ENCODE results near the gene IWS1. TPM values are rescaled to one million over a fixed set of nuclear protein-coding genes. Genes with fewer than 3 reads are reported as not detected.

The IWS1 gene
- total RNA-seq, 1 experiment from 2014 or later, result 22.7 TPM

- H3K27me3 ChIP-seq (ENCODE audit: low read length), result no peaks in the 10 kb centered on the region
- H2AFZ ChIP-seq (ENCODE audit: low read length), result no peak overlapping the region
- no peaks in the 10 kb centered on the region for H3K36me3 ChIP-seq (ENCODE audit: insufficient read depth, low read length)
- H3K4me2 ChIP-seq (ENCODE audit: low read depth, low read length, poor library complexity, severe bottlenecking), result no peak overlapping the region
- H3K27ac ChIP-seq (ENCODE audit: low read length), result no peak overlapping the region
- DNase-seq, result no peak
- H3K4me3 ChIP-seq (ENCODE audit: low read length), result no peak overlapping the region
- no peaks in the 10 kb centered on the region for H4K20me1 ChIP-seq (ENCODE audit: insufficient read depth, low read depth, low read length)
- no peaks in the 10 kb centered on the region for H3K9me3 ChIP-seq (ENCODE audit: low read length)
- H3K4me1 ChIP-seq (ENCODE audit: low read length), result no peaks in the 10 kb centered on the region
- no peak overlapping the region for H3K9ac ChIP-seq (ENCODE audit: low read length)
- H3K79me2 ChIP-seq (ENCODE audit: low read length), result no peaks in the 10 kb centered on the region
- H3K9me2 ChIP-seq (replicated peaks; ENCODE audit: insufficient read depth, low read length), result no peaks in the 10 kb centered on the region
These were observed 38.4 kb upstream of the IWS1 start for GRCh38 chr2:127564429-127565260.

- no peak overlapping the region for H3K4me3 ChIP-seq (ENCODE audit: low read length)
- no peaks in the 10 kb centered on the region for H3K36me3 ChIP-seq (ENCODE audit: insufficient read depth, low read length)
- no peaks in the 10 kb centered on the region for H3K9me3 ChIP-seq (ENCODE audit: low read length)
- H4K20me1 ChIP-seq (ENCODE audit: insufficient read depth, low read depth, low read length), result no peaks in the 10 kb centered on the region
- no peak for DNase-seq
- H3K9ac ChIP-seq (ENCODE audit: low read length), result no peak overlapping the region
- H3K27me3 ChIP-seq (ENCODE audit: low read length), result no peaks in the 10 kb centered on the region
- H2AFZ ChIP-seq (ENCODE audit: low read length), result no peak overlapping the region
- H3K27ac ChIP-seq (ENCODE audit: low read length), result no peak overlapping the region
- H3K4me2 ChIP-seq (ENCODE audit: low read depth, low read length, poor library complexity, severe bottlenecking), result no peak overlapping the region
- H3K9me2 ChIP-seq (replicated peaks; ENCODE audit: insufficient read depth, low read length), result no peaks in the 10 kb centered on the region
- no peaks in the 10 kb centered on the region for H3K4me1 ChIP-seq (ENCODE audit: low read length)
- no peaks in the 10 kb centered on the region for H3K79me2 ChIP-seq (ENCODE audit: low read length)
These were observed 37.5 kb upstream of the IWS1 start for GRCh38 chr2:127563458-127564428.

- Histone ChIP-seq H3K9me2 (replicated peaks; ENCODE audit: insufficient read depth, low read length) (no peaks in the 10 kb centered on the region), H3K4me1 (ENCODE audit: low read length) (no peaks in the 10 kb centered on the region), H3K27ac (ENCODE audit: low read length) (no peak overlapping the region), H3K4me3 (ENCODE audit: low read length) (no peak overlapping the region), H3K9ac (ENCODE audit: low read length) (no peak overlapping the region), H2AFZ (ENCODE audit: low read length) (no peak overlapping the region), H3K36me3 (ENCODE audit: insufficient read depth, low read length) (no peaks in the 10 kb centered on the region), H3K79me2 (ENCODE audit: low read length) (no peaks in the 10 kb centered on the region), H3K27me3 (ENCODE audit: low read length) (no peaks in the 10 kb centered on the region), H3K9me3 (ENCODE audit: low read length) (no peaks in the 10 kb centered on the region), H3K4me2 (ENCODE audit: low read depth, low read length, poor library complexity, severe bottlenecking) (no peak overlapping the region), H4K20me1 (ENCODE audit: insufficient read depth, low read depth, low read length) (no peaks in the 10 kb centered on the region)
- DNase-seq, result no peak
These were observed 36.6 kb upstream of the IWS1 start for GRCh38 chr2:127562936-127563335.

GRCh38 chr2:127561371-127561770 lies 35.1 kb upstream of the IWS1 start:
- H3K36me3 ChIP-seq (ENCODE audit: insufficient read depth, low read length), result no peaks in the 10 kb centered on the region
- no peaks in the 10 kb centered on the region for H3K9me2 ChIP-seq (replicated peaks; ENCODE audit: insufficient read depth, low read length)
- H3K9ac ChIP-seq (ENCODE audit: low read length), result no peak overlapping the region
- no peak overlapping the region for H3K4me2 ChIP-seq (ENCODE audit: low read depth, low read length, poor library complexity, severe bottlenecking)
- H3K4me3 ChIP-seq (ENCODE audit: low read length), result no peak overlapping the region
- no peak for DNase-seq
- no peaks in the 10 kb centered on the region for H3K4me1 ChIP-seq (ENCODE audit: low read length)
- H2AFZ ChIP-seq (ENCODE audit: low read length), result no peak overlapping the region
- H3K27me3 ChIP-seq (ENCODE audit: low read length), result no peaks in the 10 kb centered on the region
- H3K79me2 ChIP-seq (ENCODE audit: low read length), result no peaks in the 10 kb centered on the region
- H3K9me3 ChIP-seq (ENCODE audit: low read length), result no peaks in the 10 kb centered on the region
- H4K20me1 ChIP-seq (ENCODE audit: insufficient read depth, low read depth, low read length), result no peaks in the 10 kb centered on the region
- no peak overlapping the region for H3K27ac ChIP-seq (ENCODE audit: low read length)

GRCh38 chr2:127560931-127561280 lies 34.6 kb upstream of the IWS1 start:
- no peaks in the 10 kb centered on the region for H3K9me3 ChIP-seq (ENCODE audit: low read length)
- no peak overlapping the region for H3K4me2 ChIP-seq (ENCODE audit: low read depth, low read length, poor library complexity, severe bottlenecking)
- H3K9me2 ChIP-seq (replicated peaks; ENCODE audit: insufficient read depth, low read length), result no peaks in the 10 kb centered on the region

GRCh38 chr2:127560201-127560930 lies 34.1 kb upstream of the IWS1 start:
- H3K79me2 ChIP-seq (ENCODE audit: low read length), result no peaks in the 10 kb centered on the region
- no peaks in the 10 kb centered on the region for H3K9me3 ChIP-seq (ENCODE audit: low read length)
- no peaks in the 10 kb centered on the region for H3K36me3 ChIP-seq (ENCODE audit: insufficient read depth, low read length)
- no peaks in the 10 kb centered on the region for H3K4me1 ChIP-seq (ENCODE audit: low read length)
- H2AFZ ChIP-seq (ENCODE audit: low read length), result no peak overlapping the region
- H3K27me3 ChIP-seq (ENCODE audit: low read length), result no peaks in the 10 kb centered on the region
- no peak for DNase-seq
- H3K4me2 ChIP-seq (ENCODE audit: low read depth, low read length, poor library complexity, severe bottlenecking), result no peak overlapping the region
- no peak overlapping the region for H3K9ac ChIP-seq (ENCODE audit: low read length)
- H3K27ac ChIP-seq (ENCODE audit: low read length), result no peak overlapping the region
- H3K9me2 ChIP-seq (replicated peaks; ENCODE audit: insufficient read depth, low read length), result no peaks in the 10 kb centered on the region
- no peaks in the 10 kb centered on the region for H4K20me1 ChIP-seq (ENCODE audit: insufficient read depth, low read depth, low read length)
- no peak overlapping the region for H3K4me3 ChIP-seq (ENCODE audit: low read length)

More at GRCh38 chr2:127560931-127561280, 34.6 kb upstream of the IWS1 start:
- Histone ChIP-seq H3K4me1 (ENCODE audit: low read length) (no peaks in the 10 kb centered on the region), H3K36me3 (ENCODE audit: insufficient read depth, low read length) (no peaks in the 10 kb centered on the region), H3K79me2 (ENCODE audit: low read length) (no peaks in the 10 kb centered on the region), H3K9ac (ENCODE audit: low read length) (no peak overlapping the region), H3K27ac (ENCODE audit: low read length) (no peak overlapping the region), H2AFZ (ENCODE audit: low read length) (no peak overlapping the region), H3K4me3 (ENCODE audit: low read length) (no peak overlapping the region), H4K20me1 (ENCODE audit: insufficient read depth, low read depth, low read length) (no peaks in the 10 kb centered on the region), H3K27me3 (ENCODE audit: low read length) (no peaks in the 10 kb centered on the region)
- DNase-seq, result no peak

- H3K9me2 ChIP-seq (replicated peaks; ENCODE audit: insufficient read depth, low read length), result no peaks in the 10 kb centered on the region
- H3K4me3 ChIP-seq (ENCODE audit: low read length), result no peak overlapping the region
- no peaks in the 10 kb centered on the region for H3K27me3 ChIP-seq (ENCODE audit: low read length)
- no peak overlapping the region for H2AFZ ChIP-seq (ENCODE audit: low read length)
- H3K9ac ChIP-seq (ENCODE audit: low read length), result no peak overlapping the region
- H3K36me3 ChIP-seq (ENCODE audit: insufficient read depth, low read length), result no peaks in the 10 kb centered on the region
- no peaks in the 10 kb centered on the region for H4K20me1 ChIP-seq (ENCODE audit: insufficient read depth, low read depth, low read length)
- no peaks in the 10 kb centered on the region for H3K79me2 ChIP-seq (ENCODE audit: low read length)
- no peak overlapping the region for H3K27ac ChIP-seq (ENCODE audit: low read length)
- no peaks in the 10 kb centered on the region for H3K4me1 ChIP-seq (ENCODE audit: low read length)
- DNase-seq, result no peak
- no peaks in the 10 kb centered on the region for H3K9me3 ChIP-seq (ENCODE audit: low read length)
- H3K4me2 ChIP-seq (ENCODE audit: low read depth, low read length, poor library complexity, severe bottlenecking), result no peak overlapping the region
These were observed 33.2 kb upstream of the IWS1 start for GRCh38 chr2:127559454-127559853.

GRCh38 chr2:127558911-127559310 lies 32.6 kb upstream of the IWS1 start:
- H3K4me1 ChIP-seq (ENCODE audit: low read length), result no peaks in the 10 kb centered on the region
- H3K36me3 ChIP-seq (ENCODE audit: insufficient read depth, low read length), result no peaks in the 10 kb centered on the region
- H2AFZ ChIP-seq (ENCODE audit: low read length), result no peak overlapping the region
- no peak overlapping the region for H3K4me2 ChIP-seq (ENCODE audit: low read depth, low read length, poor library complexity, severe bottlenecking)
- no peaks in the 10 kb centered on the region for H4K20me1 ChIP-seq (ENCODE audit: insufficient read depth, low read depth, low read length)
- no peaks in the 10 kb centered on the region for H3K9me3 ChIP-seq (ENCODE audit: low read length)
- no peak for DNase-seq
- H3K4me3 ChIP-seq (ENCODE audit: low read length), result no peak overlapping the region
- H3K9ac ChIP-seq (ENCODE audit: low read length), result no peak overlapping the region
- H3K27me3 ChIP-seq (ENCODE audit: low read length), result no peaks in the 10 kb centered on the region
- H3K27ac ChIP-seq (ENCODE audit: low read length), result no peak overlapping the region
- no peaks in the 10 kb centered on the region for H3K79me2 ChIP-seq (ENCODE audit: low read length)
- H3K9me2 ChIP-seq (replicated peaks; ENCODE audit: insufficient read depth, low read length), result no peaks in the 10 kb centered on the region

Data from Karpas-422 (cell line).